HepG2 (cell line): ENCODE measurements around the gene ANKZF1. TPM values are rescaled to one million over a fixed set of nuclear protein-coding genes. Genes with fewer than 3 reads are reported as not detected.
A peak's percentile ranks its signal among the peaks of the same experiment; 100 is the strongest.

Experiments used
- BRF2 ChIP-seq: sonication (generic); formaldehyde crosslinking; IDR thresholded peaks from 2 replicates; pipeline ENCODE4 v1.8.1; 2022; ENCODE audit warnings: mild to moderate bottlenecking, missing genetic modification reagents
- CREBL2 ChIP-seq: sonication (generic); formaldehyde crosslinking; IDR thresholded peaks from 2 replicates; pipeline ENCODE4 v1.8.1; 2023; ENCODE audit warnings: missing genetic modification reagents, mild to moderate bottlenecking, borderline replicate concordance
- E2F5 ChIP-seq: sonication (generic); formaldehyde crosslinking; conservative IDR thresholded peaks from 2 replicates; pipeline ENCODE4 v1.4.0; 2020; ENCODE audit warnings: missing genetic modification reagents
- HIC2 ChIP-seq: sonication (generic); formaldehyde crosslinking; IDR thresholded peaks from 2 replicates; pipeline ENCODE4 v1.9.0; 2022; ENCODE audit warnings: low read depth, missing genetic modification reagents
- IRF1 ChIP-seq: sonication (generic); formaldehyde crosslinking; IDR thresholded peaks from 2 replicates; pipeline ENCODE4 v1.4.0; 2020; ENCODE audit warnings: low read depth, mild to moderate bottlenecking, missing genetic modification reagents
- KMT2B ChIP-seq: IDR thresholded peaks from 2 replicates; pipeline ENCODE4 v1.6.1; 2016; ENCODE audit warnings: missing genetic modification reagents, missing compliant biosample characterization
- MBNL3 ChIP-seq: fragments of 250-450 bp; sonication (Bioruptor Pico); conservative IDR thresholded peaks from 2 replicates; pipeline ENCODE4 v1.8.0; 2022; ENCODE audit warnings: mild to moderate bottlenecking, inconsistent platforms
- NFE2 ChIP-seq: sonication (generic); formaldehyde crosslinking; IDR thresholded peaks from 2 replicates; pipeline ENCODE4 v1.4.0; 2020; ENCODE audit warnings: missing genetic modification reagents
- TBP ChIP-seq: sonication (generic); formaldehyde crosslinking; IDR thresholded peaks from 2 replicates; pipeline ENCODE4 v1.5.0; 2020; ENCODE audit warnings: missing genetic modification reagents
- USF2 ChIP-seq, 2 experiments: sonication (generic) in 1 of 2; formaldehyde crosslinking in 1 of 2; IDR thresholded peaks; 2 replicates each; pipeline versions ENCODE4 v1.5.1 to v1.6.1; 2011 to 2020; ENCODE audit warnings: borderline replicate concordance in 1 of 2, low read depth in 1 of 2, low read length in 1 of 2, mild to moderate bottlenecking in 1 of 2, missing genetic modification reagents in 1 of 2, moderate library complexity in 1 of 2
- ZNF101 ChIP-seq: sonication (generic); formaldehyde crosslinking; IDR thresholded peaks from 2 replicates; pipeline ENCODE4 v1.4.0; 2020; ENCODE audit warnings: mild to moderate bottlenecking, low read depth, missing genetic modification reagents, borderline replicate concordance
- ZNF235 ChIP-seq: sonication (generic); formaldehyde crosslinking; IDR thresholded peaks from 2 replicates; pipeline ENCODE4 v1.8.1; 2023; ENCODE audit warnings: mild to moderate bottlenecking, missing genetic modification reagents, borderline replicate concordance
- ZNF281 ChIP-seq: sonication (generic); formaldehyde crosslinking; IDR thresholded peaks from 2 replicates; pipeline ENCODE4 v1.4.0; 2020; ENCODE audit warnings: missing genetic modification reagents, borderline replicate concordance
- ZNF883 ChIP-seq: sonication (generic); formaldehyde crosslinking; IDR thresholded peaks from 2 replicates; pipeline ENCODE4 v1.5.1; 2020; ENCODE audit warnings: mild to moderate bottlenecking, missing genetic modification reagents; ENCODE audit errors: not compliant biosample characterization
- ZSCAN20 ChIP-seq: sonication (generic); formaldehyde crosslinking; IDR thresholded peaks from 2 replicates; pipeline ENCODE4 v1.4.0; 2020; ENCODE audit warnings: missing genetic modification reagents, mild to moderate bottlenecking, borderline replicate concordance
- polyA plus RNA-seq, 8 experiments: library from polyadenylated mRNA; depleted of rRNA in 3 of 8; stranded (reverse) in 7 of 8; unstranded in 1 of 8; fragments of >200 nt; fragmentation: Illumina TruSeq in 4 of 8; extraction: Trizol in 4 of 8; gene quantifications; 2 replicates each; pipeline versions ENCODE4 v1.2.1 to v1.2.3, GENCODE V29; 2011 to 2016; ENCODE audit warnings: low read depth in 4 of 8, missing spikeins in 1 of 8, mixed read lengths in 1 of 8; ENCODE audit not compliant: insufficient read depth in 1 of 8
- total RNA-seq, 5 experiments: library from RNA; depleted of rRNA; stranded (reverse); fragments of >200 nt; fragmentation: Illumina TruSeq; extraction: Trizol; gene quantifications; 2 replicates each; pipeline ENCODE4 v1.2.3, GENCODE V29; 2016; ENCODE audit warnings: low read depth in 1 of 5

Gene ANKZF1
- total and polyA plus RNA-seq, 2 of the 13 experiments (the other 11 are each of a cell fraction or from before 2014, with no cell fraction given): 25.3 to 128 TPM

- peak; percentile 65; the same call in 1 of the 2 replicates for TF ChIP-seq ZNF281 (CRISPR knock-in tag)
- no peak for TF ChIP-seq USF2 (IDR thresholded peaks at IDR 0.05; ENCODE audit: low read depth, low read length)
- TF ChIP-seq USF2 (CRISPR knock-in tag; IDR thresholded peaks at IDR 0.05; ENCODE audit: borderline replicate concordance): no peak
- TF ChIP-seq NFE2 (CRISPR knock-in tag): no peak
- TF ChIP-seq E2F5: peak; percentile 60; the same call in 1 of the 2 replicates
- TF ChIP-seq ZNF235: peak; percentile 90; the same call in 1 of the 2 replicates
- no peak for TF ChIP-seq ZNF101 (CRISPR knock-in tag)
- no peak for TF ChIP-seq MBNL3 (CRISPR knock-in tag)
- TF ChIP-seq ZNF883 (CRISPR knock-in tag): peak; percentile 96
- peak; percentile 94; the same call in 1 of the 2 replicates for TF ChIP-seq KMT2B (CRISPR knock-in tag)
- TF ChIP-seq CREBL2 (CRISPR knock-in tag): peak; percentile 88; the same call in 1 of the 2 replicates
- no peak for TF ChIP-seq IRF1 (CRISPR knock-in tag)
- TF ChIP-seq TBP (CRISPR knock-in tag): no peak
- TF ChIP-seq HIC2: peak; percentile 85; the same call in 1 of the 2 replicates
- peak; percentile 90 for TF ChIP-seq ZSCAN20 (CRISPR knock-in tag)
- no peak for TF ChIP-seq BRF2
Measured at GRCh38 chr2:219245148-219245898, 15.7 kb downstream of the ANKZF1 start, which contains the start of the genes GLB1L and STK16 (continued).
